Astrocyte of the spinal cord (primary cell): Measurements from ENCODE around the gene HIVEP3.

Experiments
- DNase-seq: peaks from one replicate; pipeline ENCODE4 v3.0.0; 2011; ENCODE audit warnings: low read depth, low spot score
- H3K4me3 ChIP-seq: 2 replicates; pipeline ENCODE4 v1.5.1; 2011; ENCODE audit warnings: low read depth, mild to moderate bottlenecking, low read length, moderate library complexity
- in situ Hi-C: cut with HindIII; loops from 2 replicates; pipeline ENCODE4 v1.10.0; 2017; ENCODE audit warnings: low sequenced_read_pairs
- TF ChIP-seq, protein P1 (sequence below): IDR thresholded peaks from 2 replicates; pipeline ENCODE4 v1.5.1; 2012; ENCODE audit warnings: low read depth, mild to moderate bottlenecking, low read length, inconsistent platforms

HIVEP3 gene

DNA sequence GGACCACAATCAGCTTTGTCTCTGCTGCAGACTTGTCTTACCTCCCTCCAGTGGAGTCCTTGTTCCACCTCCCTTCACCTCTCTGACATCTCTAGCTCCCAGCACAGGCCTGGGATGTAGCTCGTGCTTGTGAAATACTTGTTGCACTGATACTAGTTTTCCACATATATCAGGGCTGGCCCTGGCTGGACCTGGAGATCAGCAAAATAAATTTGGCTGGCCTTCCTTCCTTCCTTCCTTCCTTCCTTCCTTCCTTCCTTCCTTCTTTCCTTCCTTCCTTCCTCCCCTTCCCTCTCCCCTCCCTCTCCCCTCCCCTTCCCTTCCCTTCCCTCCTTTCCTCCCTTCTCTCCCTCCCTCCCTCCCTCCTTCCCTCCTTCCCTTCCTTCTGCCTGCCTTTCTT lies 196.5 kb downstream of the HIVEP3 start:
- in situ Hi-C loops, result no loop called here
- TF ChIP-seq, protein P1, sequence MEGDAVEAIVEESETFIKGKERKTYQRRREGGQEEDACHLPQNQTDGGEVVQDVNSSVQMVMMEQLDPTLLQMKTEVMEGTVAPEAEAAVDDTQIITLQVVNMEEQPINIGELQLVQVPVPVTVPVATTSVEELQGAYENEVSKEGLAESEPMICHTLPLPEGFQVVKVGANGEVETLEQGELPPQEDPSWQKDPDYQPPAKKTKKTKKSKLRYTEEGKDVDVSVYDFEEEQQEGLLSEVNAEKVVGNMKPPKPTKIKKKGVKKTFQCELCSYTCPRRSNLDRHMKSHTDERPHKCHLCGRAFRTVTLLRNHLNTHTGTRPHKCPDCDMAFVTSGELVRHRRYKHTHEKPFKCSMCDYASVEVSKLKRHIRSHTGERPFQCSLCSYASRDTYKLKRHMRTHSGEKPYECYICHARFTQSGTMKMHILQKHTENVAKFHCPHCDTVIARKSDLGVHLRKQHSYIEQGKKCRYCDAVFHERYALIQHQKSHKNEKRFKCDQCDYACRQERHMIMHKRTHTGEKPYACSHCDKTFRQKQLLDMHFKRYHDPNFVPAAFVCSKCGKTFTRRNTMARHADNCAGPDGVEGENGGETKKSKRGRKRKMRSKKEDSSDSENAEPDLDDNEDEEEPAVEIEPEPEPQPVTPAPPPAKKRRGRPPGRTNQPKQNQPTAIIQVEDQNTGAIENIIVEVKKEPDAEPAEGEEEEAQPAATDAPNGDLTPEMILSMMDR, result no peak
- no peak for DNase-seq
- H3K4me3 ChIP-seq, result no peak overlapping the region

DNA sequence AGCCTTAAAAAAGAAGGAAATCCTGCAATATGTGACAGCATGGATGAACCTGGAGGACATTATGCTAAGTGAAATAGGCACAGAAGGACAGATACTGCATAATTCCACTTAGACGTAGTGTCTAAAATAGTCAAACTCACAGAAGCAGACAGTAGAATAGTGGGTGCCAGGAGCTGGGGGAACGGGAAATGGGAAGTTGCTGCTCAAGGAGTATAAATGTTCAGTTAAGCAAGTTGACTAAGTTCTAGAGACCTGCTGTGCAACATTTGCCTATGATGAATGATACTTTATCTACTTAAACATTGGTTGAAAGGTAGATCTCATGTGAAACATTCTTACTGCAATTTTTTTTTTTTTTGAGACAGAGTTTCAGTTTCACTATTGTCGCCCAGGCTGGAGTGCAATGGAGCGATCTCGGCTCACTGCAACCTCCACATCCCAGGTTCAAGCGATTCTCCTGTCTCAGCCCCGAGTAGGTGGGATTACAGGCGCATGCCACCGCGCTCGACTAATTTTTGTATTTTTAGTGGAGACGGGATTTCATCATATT lies 197.8 kb downstream of the HIVEP3 start:
- TF ChIP-seq, protein P1, result no peak
- no peak overlapping the region for H3K4me3 ChIP-seq
- DNase-seq, result no peak

DNA sequence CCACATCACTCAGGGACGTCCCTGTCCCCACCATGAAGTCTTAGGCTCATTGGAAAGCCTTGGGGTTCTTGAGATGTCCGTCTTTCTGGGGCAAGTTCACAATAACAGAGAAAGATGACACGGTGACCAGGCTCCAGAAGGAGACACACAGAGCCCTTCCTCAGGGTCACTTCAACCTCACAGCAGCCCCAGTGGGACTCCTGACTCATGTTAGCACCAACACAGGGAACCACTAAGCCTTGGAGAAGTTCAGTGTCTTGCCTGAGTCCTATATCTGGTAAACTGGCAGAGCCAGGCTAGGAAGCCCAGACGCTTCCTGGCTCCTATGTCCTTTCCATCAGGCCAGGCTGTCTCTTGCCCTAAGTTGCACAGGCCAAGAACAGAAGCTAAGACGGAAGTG lies 199.1 kb downstream of the HIVEP3 start:
- TF ChIP-seq, protein P1, result no peak
- DNase-seq, result no peak
- H3K4me3 ChIP-seq, result no peak overlapping the region
- in situ Hi-C loops, result no loop called here

More for the DNA sequence above, 197.8 kb downstream of the HIVEP3 start:
- in situ Hi-C loops, result no loop called here

DNA sequence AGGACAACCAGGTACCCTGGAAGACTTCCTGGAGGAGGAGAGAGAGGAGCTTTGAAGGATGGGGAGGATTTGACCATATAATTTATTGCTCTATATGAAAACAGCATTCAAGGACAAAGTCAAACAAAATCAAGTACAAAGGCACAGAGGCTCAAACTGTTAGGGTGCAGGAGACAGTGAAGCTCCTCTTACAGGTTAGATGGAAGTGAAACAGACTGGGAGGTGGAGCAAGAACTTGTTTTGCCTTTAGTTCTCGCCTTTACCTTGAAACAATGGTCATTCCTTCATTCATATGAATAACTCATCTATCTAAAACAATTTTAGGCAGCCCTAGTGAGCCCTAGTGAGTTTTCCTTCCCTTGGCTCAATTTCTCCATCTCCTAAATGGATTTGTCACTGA lies 199.6 kb downstream of the HIVEP3 start:
- in situ Hi-C loops, result no loop called here
- DNase-seq, result no peak
- H3K4me3 ChIP-seq, result no peak overlapping the region
- TF ChIP-seq, protein P1, result no peak

DNA sequence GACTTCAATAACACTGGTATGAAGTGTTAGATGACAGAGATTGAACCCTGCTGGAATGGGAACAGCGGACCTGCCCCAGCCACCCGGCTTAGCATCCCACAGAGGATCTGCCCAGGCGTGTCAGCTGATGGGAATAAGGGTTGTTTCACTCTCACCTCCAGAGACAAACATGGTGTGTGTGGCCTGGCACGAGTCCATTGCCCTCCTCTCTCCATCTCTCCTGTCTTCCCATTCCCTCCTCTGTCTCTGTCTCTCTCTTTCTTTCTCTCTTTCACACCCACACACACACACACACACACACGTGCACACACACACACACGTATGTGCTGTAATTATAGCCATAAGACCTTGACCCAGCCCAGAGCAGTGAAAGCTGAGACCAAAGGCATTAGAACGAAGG lies 200.2 kb downstream of the HIVEP3 start:
- in situ Hi-C loops, result no loop called here
- DNase-seq, result no peak
- H3K4me3 ChIP-seq, result no peak overlapping the region
- TF ChIP-seq, protein P1, result no peak

DNA sequence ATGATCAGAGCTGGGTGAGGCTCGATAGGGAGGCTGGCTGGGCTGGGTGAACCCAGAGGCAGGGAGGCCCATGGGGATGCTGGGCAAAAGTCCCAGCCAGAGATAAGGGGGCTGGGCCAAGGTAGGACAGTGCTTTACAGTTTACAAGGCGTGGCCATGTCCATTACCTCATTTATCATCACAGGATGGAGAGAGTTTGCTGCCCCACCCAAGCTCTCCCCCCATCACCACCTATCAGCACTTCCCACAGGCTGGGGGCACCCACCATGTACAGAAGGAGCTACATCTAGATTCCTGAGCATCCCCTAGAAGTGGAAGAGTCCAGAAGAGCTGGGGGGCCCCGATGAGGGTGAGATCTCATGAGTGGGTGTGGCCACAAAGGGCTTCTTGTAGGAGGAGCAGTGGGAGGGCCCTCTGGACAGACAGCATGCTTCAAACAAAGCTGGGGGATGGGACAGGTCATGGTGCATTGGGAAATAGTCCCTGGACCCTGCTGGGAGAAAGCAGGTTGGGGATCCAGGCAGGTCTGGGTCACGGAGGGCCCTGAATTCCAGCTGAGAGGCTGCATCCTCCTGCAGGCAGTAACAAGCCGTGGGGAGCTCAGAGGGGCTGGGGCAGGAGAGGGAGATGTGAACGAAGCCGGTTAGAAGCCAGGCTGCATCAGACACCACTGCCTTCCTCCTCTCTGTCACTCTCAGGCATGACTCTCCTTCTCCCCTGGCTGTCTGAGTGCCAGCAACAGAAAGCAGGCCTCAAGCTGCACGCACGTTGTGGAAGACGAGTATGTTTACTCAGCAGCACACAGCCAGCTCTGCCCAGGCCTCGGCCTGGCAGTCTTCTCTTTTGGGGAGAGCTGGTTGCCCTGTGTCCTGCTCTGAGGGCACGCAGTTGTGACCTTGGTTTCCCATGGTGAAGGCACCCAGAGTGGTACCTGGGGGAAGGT lies 202.3 kb downstream of the HIVEP3 start:
- no peak overlapping the region for H3K4me3 ChIP-seq
- no peak for DNase-seq
- in situ Hi-C loops, result no loop called here
- TF ChIP-seq, protein P1, result no peak
